KG1 (cell line): ENCODE results near the gene IL2RA.
A peak's percentile ranks its signal among the peaks of the same experiment; 100 is the strongest.
"Not testable (repeated sequence)": the region's sequence is repeated elsewhere in the genome, so short reads cannot be mapped to it uniquely, and the experiment has no call there.

ENCODE experiments used
- DNase-seq: peaks from one replicate; lab custom pipeline; 2025; lab: John Stamatoyannopoulos, UW

Gene IL2RA

GRCh38 chr10:6082496-6083395, 20.6 kb upstream of the IL2RA start:
- no peak for DNase-seq

DNA sequence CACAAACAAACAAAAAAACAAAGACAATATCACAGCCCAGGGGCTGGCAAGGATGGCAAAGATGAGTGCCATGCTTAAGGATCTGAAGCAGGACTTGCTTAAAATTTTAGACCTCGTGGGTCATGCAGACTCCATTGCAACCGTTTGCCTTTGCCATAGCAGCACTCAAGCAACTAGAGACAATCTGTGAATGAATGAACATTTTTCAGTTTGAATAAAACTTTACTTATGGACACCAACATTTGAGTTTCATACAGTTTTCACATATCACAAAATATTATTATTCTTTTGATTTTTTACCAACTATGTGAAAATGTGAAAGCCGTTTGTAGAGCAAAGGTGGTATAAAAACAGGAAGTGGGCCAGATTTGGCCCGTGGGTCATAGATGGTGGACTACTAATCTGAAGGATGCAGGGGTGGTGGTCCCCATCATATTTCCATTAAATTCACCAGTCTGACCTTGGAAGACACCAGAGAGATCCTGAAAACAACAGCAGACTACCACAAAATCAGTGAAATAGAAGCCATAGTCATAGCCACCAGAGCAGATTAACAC, 18.3 kb upstream of the IL2RA start:
- no peak for DNase-seq

DNA sequence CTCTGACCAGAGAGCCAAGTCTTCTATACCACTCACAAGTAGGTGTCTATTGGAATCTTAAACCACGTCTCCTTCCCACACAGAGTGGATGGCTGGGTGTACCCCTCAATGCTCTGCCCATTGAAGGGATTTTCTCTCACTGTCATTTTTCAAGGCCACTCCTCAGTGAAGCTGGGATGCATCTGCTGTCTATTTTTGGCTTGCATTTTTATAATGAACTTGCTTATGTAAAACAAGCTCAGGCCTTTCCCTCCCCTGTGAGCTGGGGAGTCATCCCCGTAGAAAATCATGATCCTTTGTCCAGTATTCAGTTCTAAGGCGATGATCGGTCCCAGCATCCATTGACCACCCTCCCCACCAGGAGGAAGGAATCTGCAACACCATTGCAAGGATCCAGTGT, 16.9 kb upstream of the IL2RA start:
- no peak for DNase-seq

DNA sequence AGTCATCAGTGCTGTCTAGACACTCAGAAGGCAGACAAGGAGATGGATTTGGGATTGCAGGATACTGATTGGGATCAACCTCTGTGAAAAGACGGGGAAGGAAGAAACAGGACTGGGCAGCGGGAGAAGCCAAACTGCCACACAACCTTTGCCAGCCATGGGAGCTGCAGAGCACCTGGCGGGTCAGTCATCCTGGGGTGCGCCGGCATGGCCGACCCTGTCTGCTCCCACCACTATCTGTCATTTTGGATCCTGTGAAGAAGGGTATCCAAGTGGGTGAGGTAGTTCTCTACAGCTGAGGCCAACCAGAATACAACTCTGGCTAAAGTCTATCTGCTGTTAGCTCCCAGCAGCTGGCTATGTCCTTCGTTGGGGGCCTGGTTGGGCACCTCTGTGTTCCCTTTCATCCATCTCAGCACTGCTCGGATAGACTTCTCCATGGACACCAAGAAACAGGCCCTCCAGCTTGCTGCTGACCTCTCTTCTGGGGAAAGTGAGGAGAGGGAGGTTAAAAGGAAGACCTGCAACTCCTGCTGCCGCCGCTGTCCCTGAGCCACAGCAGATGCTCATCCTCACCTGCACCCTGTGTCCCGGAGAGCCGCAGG, 15.0 kb upstream of the IL2RA start:
- no peak for DNase-seq

DNA sequence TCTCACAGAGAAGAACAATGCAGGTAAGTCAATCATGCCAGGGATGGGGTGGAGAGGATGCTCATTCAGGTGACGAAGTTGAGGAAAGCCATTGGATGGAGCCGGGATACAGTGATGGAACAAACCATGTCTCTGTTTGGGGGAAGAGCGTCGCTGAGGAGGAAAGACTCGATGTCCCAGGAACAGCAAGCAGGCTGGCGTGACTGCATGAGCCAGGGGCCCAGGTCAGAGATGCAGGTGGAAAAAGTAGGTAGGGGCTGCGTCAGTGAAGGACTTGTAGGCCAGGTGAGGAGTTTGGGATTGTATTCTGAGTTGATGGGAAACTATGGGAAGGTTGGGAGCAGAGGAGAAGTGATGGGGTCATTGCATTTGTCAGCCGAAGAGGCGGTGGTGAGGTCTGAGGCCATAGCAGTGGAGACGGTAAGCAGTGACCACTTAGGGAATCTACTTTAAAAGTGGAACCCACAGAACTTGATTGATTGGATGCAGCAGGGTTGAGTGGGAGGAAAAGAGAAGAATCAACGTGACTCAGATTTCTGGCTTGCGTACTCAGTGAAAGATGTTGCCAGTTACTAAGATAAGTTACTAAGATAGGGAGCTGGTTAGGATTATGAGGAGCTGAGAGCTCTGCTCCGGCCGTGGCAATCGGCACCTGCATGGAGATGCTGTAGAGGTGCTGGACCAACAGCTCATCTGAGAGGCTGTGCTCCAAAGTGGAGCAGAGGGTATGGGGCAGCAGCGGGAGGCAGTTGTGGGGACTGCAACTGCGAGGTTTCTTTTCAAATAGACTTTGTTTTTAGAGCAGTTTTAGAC, 12.5 kb upstream of the IL2RA start:
- DNase-seq: no peak

- no peak for DNase-seq
Observed at GRCh38 chr10:6072215-6072934, 10.2 kb upstream of the IL2RA start.

DNA sequence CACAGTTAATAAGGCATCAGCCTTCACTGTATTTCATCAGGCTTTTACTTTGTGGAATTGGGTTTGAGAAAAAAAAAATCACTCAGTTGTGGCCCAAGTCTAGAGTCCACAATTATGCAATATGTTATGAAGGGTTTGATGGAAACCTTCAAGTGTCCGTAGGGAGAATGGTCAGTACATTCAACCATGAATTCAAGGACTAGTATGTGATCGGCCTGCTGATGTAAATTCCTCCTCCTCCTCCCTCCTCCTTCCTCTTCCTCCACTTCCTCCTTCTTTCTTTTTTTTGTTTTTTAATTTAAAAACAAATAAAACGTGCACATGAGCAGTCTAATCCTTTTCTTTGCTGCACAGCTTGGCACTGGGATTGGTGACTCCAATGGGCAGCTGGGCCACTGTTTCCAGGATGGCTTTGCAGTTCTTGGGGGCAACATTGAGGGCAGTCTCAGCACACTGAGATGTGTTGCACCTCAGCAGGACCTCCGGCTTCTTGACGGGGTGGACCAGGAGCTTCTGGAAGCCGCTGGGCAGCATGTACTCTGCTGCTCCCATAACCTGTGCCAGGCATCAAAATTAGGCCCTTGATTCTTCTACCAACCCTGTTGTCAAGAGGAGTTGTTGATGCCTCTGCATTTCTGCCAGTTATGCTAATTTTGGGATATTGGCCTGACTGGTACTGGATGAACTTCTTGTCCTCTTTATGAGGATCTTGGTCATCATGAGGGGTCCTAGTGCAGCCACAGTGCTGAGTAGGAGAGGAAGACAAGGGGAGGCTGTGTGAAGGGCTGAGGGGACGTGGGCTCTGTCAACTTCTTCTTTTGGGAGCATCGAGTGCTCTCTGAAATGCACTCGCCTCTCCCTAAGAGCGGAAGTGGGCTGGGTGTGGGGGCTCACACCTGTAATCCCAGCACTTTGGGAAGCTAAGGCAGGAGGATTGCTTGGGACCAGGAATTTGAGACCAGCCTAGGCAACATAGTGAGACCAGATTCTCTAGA, 9.3 kb upstream of the IL2RA start:
- DNase-seq: no peak

- DNase-seq: no peak
Observed at GRCh38 chr10:6070660-6071059, 8.5 kb upstream of the IL2RA start.

DNA sequence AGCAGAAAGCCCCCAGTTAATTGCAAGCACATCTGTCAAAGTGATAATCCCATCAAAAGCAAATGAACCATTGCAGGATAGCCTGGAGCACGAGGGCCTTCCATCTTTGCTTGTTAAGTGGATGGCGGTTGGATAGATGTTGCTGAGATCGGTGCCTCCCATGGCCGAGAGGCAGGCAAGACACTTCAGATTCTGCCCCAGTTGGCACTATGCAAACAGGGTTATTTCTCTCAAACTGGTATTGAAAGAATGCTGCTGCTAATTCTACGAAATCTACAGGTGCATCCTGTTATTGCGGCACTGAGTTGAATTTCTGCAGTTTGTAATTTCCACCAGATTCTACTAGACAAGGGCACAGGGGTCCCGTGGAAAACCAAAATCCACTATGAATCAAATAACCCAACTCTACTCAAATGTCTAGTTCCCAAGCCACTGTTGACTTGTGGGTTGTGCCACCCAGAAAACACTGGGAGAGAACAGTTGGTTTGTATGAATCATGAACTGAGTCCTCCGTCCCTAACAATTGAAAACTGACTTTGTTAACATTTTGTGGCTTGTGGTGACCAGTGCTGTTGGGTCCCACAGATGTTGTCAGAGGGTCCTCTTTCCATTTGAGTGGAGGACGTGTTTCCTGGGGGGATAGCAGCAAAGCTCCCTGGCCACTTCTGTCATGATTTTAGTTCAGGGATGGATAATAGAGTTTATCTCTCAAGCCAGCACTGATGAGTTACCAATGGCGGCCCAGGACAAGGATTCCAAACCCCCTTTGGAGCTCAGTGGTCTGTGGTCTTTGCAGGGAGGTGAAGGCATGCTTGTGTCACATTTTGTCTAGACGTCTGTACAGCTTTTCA, 7.1 kb upstream of the IL2RA start:
- no peak for DNase-seq

- peak; percentile 72 for DNase-seq
Observed at GRCh38 chr10:6068422-6068821, 6.3 kb upstream of the IL2RA start.

- no peak for DNase-seq
Observed at GRCh38 chr10:6068006-6068405, 5.8 kb upstream of the IL2RA start.

GRCh38 chr10:6067457-6067856, 5.3 kb upstream of the IL2RA start:
- no peak for DNase-seq

DNA sequence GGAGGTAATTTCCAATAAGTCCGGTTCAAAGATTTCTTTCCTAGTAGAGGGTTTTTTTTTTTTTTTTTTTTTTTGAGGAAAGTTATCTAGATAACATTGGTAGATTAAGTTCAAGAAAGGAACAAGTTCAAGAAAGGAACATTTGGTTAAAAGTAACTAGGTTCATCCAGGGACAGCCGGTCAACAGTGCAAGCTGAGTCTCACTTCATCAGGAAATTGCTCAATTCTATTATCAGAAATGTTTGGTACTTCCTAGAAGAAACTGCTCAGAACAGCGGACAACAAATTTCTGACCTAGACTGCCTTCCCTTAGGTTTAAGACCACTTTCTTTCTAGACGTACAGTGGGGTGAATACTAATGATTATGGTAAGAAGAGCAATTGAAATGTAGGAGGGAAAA, 3.7 kb upstream of the IL2RA start:
- no peak for DNase-seq

DNA sequence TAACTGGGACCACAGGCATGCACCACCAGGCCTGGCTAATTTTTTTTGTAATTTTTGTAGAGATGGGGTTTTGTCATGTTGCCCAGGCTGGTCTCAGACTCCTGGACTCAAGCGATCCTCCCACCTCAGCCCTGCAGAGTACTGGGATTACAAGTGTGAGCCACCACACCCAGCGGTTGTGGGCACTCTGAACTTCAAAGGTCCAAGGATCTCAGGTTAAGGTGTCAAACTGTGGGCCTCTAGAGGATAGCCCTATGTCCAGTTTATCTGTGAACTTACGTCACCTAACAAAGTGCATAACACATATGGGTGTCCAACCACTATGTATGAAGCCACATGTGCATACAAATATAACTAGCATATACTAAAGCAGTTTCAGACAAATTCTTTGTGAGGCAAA, 3.2 kb upstream of the IL2RA start:
- DNase-seq: no peak

GRCh38 chr10:6064726-6065125, 2.6 kb upstream of the IL2RA start:
- not testable (repeated sequence) for DNase-seq

- DNase-seq: no peak
Observed at GRCh38 chr10:6064119-6064518, 2.0 kb upstream of the IL2RA start.

- DNase-seq: no peak
Observed at GRCh38 chr10:6061056-6061455, 1.1 kb downstream of the IL2RA start.

GRCh38 chr10:6059506-6059905, 2.7 kb downstream of the IL2RA start:
- DNase-seq: no peak

DNA sequence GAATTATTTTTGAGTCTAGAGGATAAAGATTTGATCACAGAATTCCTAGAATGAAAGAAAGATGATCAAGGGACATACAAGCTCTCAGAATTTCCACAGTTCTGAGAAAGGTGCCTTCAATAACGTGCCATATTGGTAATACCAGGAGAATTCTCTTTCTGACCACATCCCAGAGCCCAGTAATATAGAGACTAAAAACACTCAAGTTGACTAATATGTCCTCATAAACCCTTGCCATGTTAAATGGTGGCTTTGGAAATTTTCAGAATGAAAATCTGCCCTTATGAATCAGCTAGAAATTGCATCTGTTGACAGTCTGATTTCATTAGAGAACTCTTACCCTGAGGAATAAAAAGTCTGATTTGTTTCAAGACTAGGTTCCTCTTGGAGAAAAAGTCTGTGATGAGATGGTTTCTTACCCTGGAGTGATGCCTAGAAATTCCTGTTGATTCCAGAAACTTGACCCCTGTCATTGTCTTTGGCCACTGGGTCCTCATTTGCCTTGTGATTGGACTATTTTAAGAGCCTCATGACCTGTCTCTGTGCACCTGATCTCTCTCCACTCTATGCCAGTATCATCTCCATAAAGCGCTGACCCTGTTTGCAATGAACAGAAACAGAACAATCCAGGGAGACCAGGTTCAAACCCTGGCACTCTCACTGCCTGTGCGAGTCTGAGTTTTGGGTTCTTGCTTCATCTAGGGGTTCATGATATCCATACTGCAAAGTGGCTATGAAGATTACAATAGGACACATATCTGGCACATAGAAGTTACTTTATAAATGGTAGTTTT, 3.3 kb downstream of the IL2RA start:
- DNase-seq: no peak
